ENCODE measurements around the gene FGD6. TPM values are rescaled to one million over a fixed set of nuclear protein-coding genes. Genes with fewer than 3 reads are reported as not detected.
A peak's percentile ranks its signal among the peaks of the same experiment; 100 is the strongest.

Gene FGD6
- total and polyA plus RNA-seq, 2 donors (not counting 1 experiment from before 2014, with no cell fraction given) = 3.3 to 4.7 TPM

- Histone ChIP-seq H4K20me1 (ENCODE audit: control insufficient read depth, extremely low read depth, insufficient read depth, low read length) (no peaks in the 10 kb centered on the region), H3K4me3 (replicated peaks in 1 of 4; ENCODE audit: control extremely low read depth in 1 of 4, insufficient read depth in 1 of 4, low read depth in 3 of 4, low read length in 4 of 4) (no peak overlapping the region), H3K4me1 (ENCODE audit: control insufficient read depth, extremely low read depth, insufficient read depth, low read length) (peaks cover 4% of the 10 kb centered on the region), H2AFZ (ENCODE audit: low read length) (no peak overlapping the region), H3K9ac (ENCODE audit: insufficient read depth, low read length) (no peak overlapping the region), H3K27me3 (ENCODE audit: control insufficient read depth, insufficient read depth, low read length) (no peaks in the 10 kb centered on the region), H3K4me2 (ENCODE audit: extremely low read depth, insufficient read depth, low read length) (no peak overlapping the region), H3K9me3 (ENCODE audit: control insufficient read depth, insufficient read depth, low read depth, low read length) (no peaks in the 10 kb centered on the region), H3K27ac (ENCODE audit: insufficient read depth, low read length) (no peak overlapping the region), H3K79me2 (ENCODE audit: control insufficient read depth, insufficient read depth, low read length) (no peaks in the 10 kb centered on the region), H3K36me3 (ENCODE audit: control insufficient read depth, insufficient read depth, low read length) (no peaks in the 10 kb centered on the region)
- no peak for DNase-seq (ENCODE audit: low read depth in 2 of 2)
- TF ChIP-seq, protein P1, sequence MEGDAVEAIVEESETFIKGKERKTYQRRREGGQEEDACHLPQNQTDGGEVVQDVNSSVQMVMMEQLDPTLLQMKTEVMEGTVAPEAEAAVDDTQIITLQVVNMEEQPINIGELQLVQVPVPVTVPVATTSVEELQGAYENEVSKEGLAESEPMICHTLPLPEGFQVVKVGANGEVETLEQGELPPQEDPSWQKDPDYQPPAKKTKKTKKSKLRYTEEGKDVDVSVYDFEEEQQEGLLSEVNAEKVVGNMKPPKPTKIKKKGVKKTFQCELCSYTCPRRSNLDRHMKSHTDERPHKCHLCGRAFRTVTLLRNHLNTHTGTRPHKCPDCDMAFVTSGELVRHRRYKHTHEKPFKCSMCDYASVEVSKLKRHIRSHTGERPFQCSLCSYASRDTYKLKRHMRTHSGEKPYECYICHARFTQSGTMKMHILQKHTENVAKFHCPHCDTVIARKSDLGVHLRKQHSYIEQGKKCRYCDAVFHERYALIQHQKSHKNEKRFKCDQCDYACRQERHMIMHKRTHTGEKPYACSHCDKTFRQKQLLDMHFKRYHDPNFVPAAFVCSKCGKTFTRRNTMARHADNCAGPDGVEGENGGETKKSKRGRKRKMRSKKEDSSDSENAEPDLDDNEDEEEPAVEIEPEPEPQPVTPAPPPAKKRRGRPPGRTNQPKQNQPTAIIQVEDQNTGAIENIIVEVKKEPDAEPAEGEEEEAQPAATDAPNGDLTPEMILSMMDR (conservative IDR thresholded peaks at IDR 0.05 in 1 of 2, IDR thresholded peaks at IDR 0.05 in 1 of 2; ENCODE audit: low read depth in 1 of 2, low read length in 2 of 2) = no peak
- TF ChIP-seq EZH2 (IDR thresholded peaks at IDR 0.05; ENCODE audit: low read length, missing control alignments) = no peak
These were observed 93.2 kb downstream of the FGD6 start for GRCh38 chr12:95124106-95124505.

DNA sequence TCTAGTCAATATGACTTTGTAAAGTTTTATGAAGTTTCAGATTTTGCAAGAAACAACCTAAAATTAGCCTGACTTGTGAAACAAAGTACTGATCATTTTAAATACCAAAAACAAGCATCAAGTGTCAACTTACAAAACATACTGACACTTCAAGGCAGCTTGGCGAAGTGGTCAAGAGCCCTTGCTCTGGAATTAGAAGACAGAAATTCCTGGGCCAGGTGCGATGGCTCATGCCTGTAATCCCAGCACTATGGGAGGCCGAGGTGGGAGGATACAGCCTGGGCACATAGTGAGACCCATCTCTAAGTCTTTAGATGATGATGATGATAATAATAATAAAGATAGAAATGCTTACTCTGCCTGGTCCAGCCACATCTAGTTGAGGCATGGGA is 98.5 kb downstream of the FGD6 start:
- Histone ChIP-seq H3K4me2 (ENCODE audit: extremely low read depth, insufficient read depth, low read length) (peak overlapping the region; percentile 64), H3K36me3 (ENCODE audit: control insufficient read depth, insufficient read depth, low read length) (no peaks in the 10 kb centered on the region), H3K4me3 (replicated peaks in 1 of 4; ENCODE audit: control extremely low read depth in 1 of 4, insufficient read depth in 1 of 4, low read depth in 3 of 4, low read length in 4 of 4) (no peak overlapping the region), H3K79me2 (ENCODE audit: control insufficient read depth, insufficient read depth, low read length) (no peaks in the 10 kb centered on the region), H3K27me3 (ENCODE audit: control insufficient read depth, insufficient read depth, low read length) (no peaks in the 10 kb centered on the region), H2AFZ (ENCODE audit: low read length) (no peak overlapping the region), H3K9ac (ENCODE audit: insufficient read depth, low read length) (no peak overlapping the region), H3K4me1 (ENCODE audit: control insufficient read depth, extremely low read depth, insufficient read depth, low read length) (peaks cover 14% of the 10 kb centered on the region), H4K20me1 (ENCODE audit: control insufficient read depth, extremely low read depth, insufficient read depth, low read length) (no peaks in the 10 kb centered on the region), H3K9me3 (ENCODE audit: control insufficient read depth, insufficient read depth, low read depth, low read length) (no peaks in the 10 kb centered on the region), H3K27ac (ENCODE audit: insufficient read depth, low read length) (peak overlapping the region; percentile 77)
- peak in 1 of 2 donors; percentile 64 for DNase-seq (ENCODE audit: low read depth in 2 of 2)
- TF ChIP-seq, protein P1 (conservative IDR thresholded peaks at IDR 0.05 in 1 of 2, IDR thresholded peaks at IDR 0.05 in 1 of 2; ENCODE audit: low read depth in 1 of 2, low read length in 2 of 2) = no peak
- no peak for TF ChIP-seq EZH2 (IDR thresholded peaks at IDR 0.05; ENCODE audit: low read length, missing control alignments)

- H3K27ac ChIP-seq (ENCODE audit: insufficient read depth, low read length) = peak overlapping the region; percentile 77
- H2AFZ ChIP-seq (ENCODE audit: low read length) = no peak overlapping the region
- no peaks in the 10 kb centered on the region for H4K20me1 ChIP-seq (ENCODE audit: control insufficient read depth, extremely low read depth, insufficient read depth, low read length)
- DNase-seq (ENCODE audit: low read depth in 2 of 2) = peak; percentile 72 to 93
- TF ChIP-seq EZH2 (IDR thresholded peaks at IDR 0.05; ENCODE audit: low read length, missing control alignments) = no peak
- TF ChIP-seq, protein P1 (conservative IDR thresholded peaks at IDR 0.05 in 1 of 2, IDR thresholded peaks at IDR 0.05 in 1 of 2; ENCODE audit: low read depth in 1 of 2, low read length in 2 of 2) = no peak
- H3K9ac ChIP-seq (ENCODE audit: insufficient read depth, low read length) = no peak overlapping the region
- H3K9me3 ChIP-seq (ENCODE audit: control insufficient read depth, insufficient read depth, low read depth, low read length) = no peaks in the 10 kb centered on the region
- H3K4me3 ChIP-seq (replicated peaks in 1 of 4; ENCODE audit: control extremely low read depth in 1 of 4, insufficient read depth in 1 of 4, low read depth in 3 of 4, low read length in 4 of 4) = no peak overlapping the region
- peak overlapping the region; percentile 64 for H3K4me2 ChIP-seq (ENCODE audit: extremely low read depth, insufficient read depth, low read length)
- peaks cover 14% of the 10 kb centered on the region for H3K4me1 ChIP-seq (ENCODE audit: control insufficient read depth, extremely low read depth, insufficient read depth, low read length)
- no peaks in the 10 kb centered on the region for H3K27me3 ChIP-seq (ENCODE audit: control insufficient read depth, insufficient read depth, low read length)
- no peaks in the 10 kb centered on the region for H3K79me2 ChIP-seq (ENCODE audit: control insufficient read depth, insufficient read depth, low read length)
- H3K36me3 ChIP-seq (ENCODE audit: control insufficient read depth, insufficient read depth, low read length) = no peaks in the 10 kb centered on the region
These were observed 99.0 kb downstream of the FGD6 start for GRCh38 chr12:95118138-95118787.

Data from fibroblast of lung (primary cell).